ENCODE results near the gene LNX1. TPM values are rescaled to one million over a fixed set of nuclear protein-coding genes. Genes with fewer than 3 reads are reported as not detected.

Gene LNX1
- total RNA-seq, 1 donor from 2014 or later: 0.34 TPM

- Mint-ChIP-seq H3K9me3 (no peaks in the 10 kb centered on the region), H3K27ac (no peak overlapping the region)
- DNase-seq (ENCODE audit: low spot score): no peak
These were observed 105.6 kb downstream of the LNX1 start for GRCh38 chr4:53485658-53486040.

GRCh38 chr4:53484911-53485657, 106.2 kb downstream of the LNX1 start:
- no peak overlapping the region for H3K4me2 ChIP-seq
- H3F3A ChIP-seq (ENCODE audit: low read depth): peaks cover 5% of the 10 kb centered on the region
- H3K4me1 ChIP-seq: peaks cover 7% of the 10 kb centered on the region
- no peak overlapping the region for H3K27ac Mint-ChIP-seq
- no peak overlapping the region for H3K27ac ChIP-seq
- H3K9me3 ChIP-seq (ENCODE audit: low read depth): no peaks in the 10 kb centered on the region
- TF ChIP-seq EZH2 (IDR thresholded peaks at IDR 0.05) (no peak), EZH2phosphoT487 (IDR thresholded peaks at IDR 0.05) (no peak), CTCF (IDR thresholded peaks at IDR 0.05) (no peak)
- no peak overlapping the region for H3K4me3 ChIP-seq
- no peaks in the 10 kb centered on the region for H3K9me3 Mint-ChIP-seq
- no peak overlapping the region for H3K9ac ChIP-seq
- no peak for DNase-seq (ENCODE audit: low spot score)
- no peaks in the 10 kb centered on the region for H4K20me1 ChIP-seq (ENCODE audit: low read depth)
- no peaks in the 10 kb centered on the region for H3K36me3 Mint-ChIP-seq
- no peaks in the 10 kb centered on the region for H3K36me3 ChIP-seq
- H3K4me3 Mint-ChIP-seq: no peak overlapping the region
- peaks cover 2% of the 10 kb centered on the region for H3K27me3 Mint-ChIP-seq (ENCODE audit: insufficient read depth, low read depth)
- H3K27me3 ChIP-seq: no peaks in the 10 kb centered on the region
- H3K4me1 Mint-ChIP-seq: no peaks in the 10 kb centered on the region
- H3K79me2 ChIP-seq (ENCODE audit: low read depth): no peaks in the 10 kb centered on the region
- no peak overlapping the region for H2AFZ ChIP-seq (replicated peaks)

More at GRCh38 chr4:53485658-53486040, 105.6 kb downstream of the LNX1 start:
- Histone ChIP-seq H3K36me3 (no peaks in the 10 kb centered on the region), H3K9ac (no peak overlapping the region), H3F3A (ENCODE audit: low read depth) (peaks cover 3% of the 10 kb centered on the region), H3K27ac (no peak overlapping the region), H3K27me3 (no peaks in the 10 kb centered on the region), H3K79me2 (ENCODE audit: low read depth) (no peaks in the 10 kb centered on the region), H3K9me3 (ENCODE audit: low read depth) (no peaks in the 10 kb centered on the region), H3K4me1 (peaks cover 4% of the 10 kb centered on the region), H4K20me1 (ENCODE audit: low read depth) (no peaks in the 10 kb centered on the region), H3K4me3 (no peak overlapping the region), H3K4me2 (no peak overlapping the region), H2AFZ (replicated peaks) (no peak overlapping the region)
- TF ChIP-seq CTCF (IDR thresholded peaks at IDR 0.05): no peak
- H3K36me3 Mint-ChIP-seq: no peaks in the 10 kb centered on the region
- H3K27me3 Mint-ChIP-seq (ENCODE audit: insufficient read depth, low read depth): peaks cover 2% of the 10 kb centered on the region
- no peak overlapping the region for H3K4me3 Mint-ChIP-seq
- H3K4me1 Mint-ChIP-seq: no peaks in the 10 kb centered on the region

GRCh38 chr4:53483250-53483649, 108.0 kb downstream of the LNX1 start:
- H3K9me3 Mint-ChIP-seq: no peaks in the 10 kb centered on the region
- H4K20me1 ChIP-seq (ENCODE audit: low read depth): no peaks in the 10 kb centered on the region
- H3K9ac ChIP-seq: no peak overlapping the region
- no peak overlapping the region for H3K27ac Mint-ChIP-seq
- no peaks in the 10 kb centered on the region for H3K79me2 ChIP-seq (ENCODE audit: low read depth)
- H3K4me2 ChIP-seq: no peak overlapping the region
- no peaks in the 10 kb centered on the region for H3K27me3 ChIP-seq
- no peak for TF ChIP-seq EZH2phosphoT487 (IDR thresholded peaks at IDR 0.05)
- TF ChIP-seq EZH2 (IDR thresholded peaks at IDR 0.05): no peak
- no peak for TF ChIP-seq CTCF (IDR thresholded peaks at IDR 0.05)
- H3K4me3 ChIP-seq: no peak overlapping the region
- peaks cover 2% of the 10 kb centered on the region for H3K27me3 Mint-ChIP-seq (ENCODE audit: insufficient read depth, low read depth)
- H3K36me3 Mint-ChIP-seq: no peaks in the 10 kb centered on the region
- no peaks in the 10 kb centered on the region for H3K4me1 Mint-ChIP-seq
- no peaks in the 10 kb centered on the region for H3K9me3 ChIP-seq (ENCODE audit: low read depth)
- H3K4me3 Mint-ChIP-seq: no peak overlapping the region
- no peak overlapping the region for H3K27ac ChIP-seq
- H3K4me1 ChIP-seq: peaks cover 7% of the 10 kb centered on the region
- no peak overlapping the region for H2AFZ ChIP-seq (replicated peaks)
- no peaks in the 10 kb centered on the region for H3K36me3 ChIP-seq
- peaks cover 5% of the 10 kb centered on the region for H3F3A ChIP-seq (ENCODE audit: low read depth)
- DNase-seq (ENCODE audit: low spot score): no peak

All from neural progenitor cell (in vitro differentiated cells).